SK-N-MC (cell line): ENCODE measurements around the gene FAM53B.

Experiments used
- EZH2 ChIP-seq: fragments of 200-600 bp; sonication (generic); IDR thresholded peaks from one replicate; pipeline ENCODE4 v1.6.1; 2017; ENCODE audit warnings: antibody characterized with exemption
- POLR2AphosphoS5 ChIP-seq: IDR thresholded peaks from 2 replicates; pipeline ENCODE4 v1.6.1; 2012; ENCODE audit warnings: mild to moderate bottlenecking, low read depth, low read length, borderline replicate concordance

DNA sequence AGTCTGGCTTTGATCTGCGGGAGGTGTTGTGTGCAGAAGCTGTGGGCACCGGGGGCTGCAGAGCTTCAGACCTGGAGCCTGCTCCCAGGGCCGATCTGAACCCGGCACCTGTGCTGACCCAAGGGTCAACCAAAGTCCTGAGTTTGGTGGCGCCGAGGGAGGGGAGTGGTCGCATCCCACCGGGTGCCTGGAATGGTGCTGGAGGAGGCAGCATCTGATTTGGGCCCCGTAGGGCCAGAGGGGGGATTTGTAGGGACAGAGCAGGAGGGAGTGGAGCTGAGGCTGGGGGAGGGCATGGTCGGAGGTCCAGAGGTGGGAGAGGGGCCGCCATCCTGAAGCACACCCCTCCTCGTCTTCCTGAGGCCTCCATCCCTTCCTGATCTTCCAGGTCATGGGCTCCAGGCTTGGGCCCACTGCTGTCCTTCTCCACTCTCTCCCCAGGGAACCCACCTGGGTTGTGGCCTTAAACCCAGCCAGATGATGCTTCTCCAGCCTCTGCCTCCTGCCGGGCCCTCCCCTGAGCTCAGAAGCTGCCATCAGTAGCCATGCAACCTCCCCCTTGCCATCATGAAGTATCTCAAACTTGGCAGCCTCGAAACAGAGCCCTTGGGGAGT, 169.6 kb downstream of the FAM53B start:
- TF ChIP-seq EZH2 (no peak), POLR2AphosphoS5 (no peak)
